ENCODE results near the gene SLC25A36.

Gene SLC25A36, protein sequence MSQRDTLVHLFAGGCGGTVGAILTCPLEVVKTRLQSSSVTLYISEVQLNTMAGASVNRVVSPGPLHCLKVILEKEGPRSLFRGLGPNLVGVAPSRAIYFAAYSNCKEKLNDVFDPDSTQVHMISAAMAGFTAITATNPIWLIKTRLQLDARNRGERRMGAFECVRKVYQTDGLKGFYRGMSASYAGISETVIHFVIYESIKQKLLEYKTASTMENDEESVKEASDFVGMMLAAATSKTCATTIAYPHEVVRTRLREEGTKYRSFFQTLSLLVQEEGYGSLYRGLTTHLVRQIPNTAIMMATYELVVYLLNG

DNA sequence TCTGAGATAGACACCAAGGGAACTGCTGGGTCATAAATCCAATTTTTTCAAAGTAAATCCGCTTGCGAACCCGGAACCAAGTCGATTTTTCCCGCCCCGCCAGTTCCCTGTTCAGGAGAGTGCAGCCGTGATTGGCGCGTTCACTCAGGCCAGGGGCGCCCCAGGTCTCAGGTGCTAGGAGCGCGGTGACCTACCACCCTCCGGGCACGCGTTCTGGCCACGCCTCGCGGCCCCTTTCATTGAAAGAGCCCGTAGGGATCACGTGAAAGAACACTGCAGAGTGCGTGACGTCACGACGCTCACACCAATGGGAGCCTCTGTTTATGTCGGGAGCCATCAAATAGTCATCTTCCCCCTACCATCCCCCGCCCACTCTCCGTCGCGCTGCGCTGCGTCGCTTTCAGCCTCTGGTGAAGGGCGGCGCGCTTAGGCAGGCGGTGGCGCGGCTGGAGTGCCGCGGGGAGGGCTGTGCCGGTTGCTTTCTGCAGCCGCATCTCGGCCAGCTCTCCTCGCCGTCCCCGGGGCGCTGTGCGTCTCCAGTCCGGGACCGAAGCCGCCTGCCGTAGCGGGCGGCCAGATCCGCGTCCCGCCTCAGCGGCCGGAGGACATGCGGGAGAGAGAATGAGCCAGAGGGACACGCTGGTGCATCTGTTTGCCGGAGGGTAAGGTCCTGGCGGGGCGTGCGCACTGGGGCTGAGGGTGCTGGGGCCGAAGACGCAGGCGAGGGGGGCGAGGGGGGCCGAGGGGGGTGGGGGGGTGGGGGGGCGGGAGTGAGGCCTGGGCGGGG, at the start of gene SLC25A36:
Gene SLC25A36, plus strand, starts transcription at position 403 of the 787 bp plus-strand sequence. Its CDS starts 219 bp downstream, at position 622.
- peak; percentile 96 for DNase-seq

DNA sequence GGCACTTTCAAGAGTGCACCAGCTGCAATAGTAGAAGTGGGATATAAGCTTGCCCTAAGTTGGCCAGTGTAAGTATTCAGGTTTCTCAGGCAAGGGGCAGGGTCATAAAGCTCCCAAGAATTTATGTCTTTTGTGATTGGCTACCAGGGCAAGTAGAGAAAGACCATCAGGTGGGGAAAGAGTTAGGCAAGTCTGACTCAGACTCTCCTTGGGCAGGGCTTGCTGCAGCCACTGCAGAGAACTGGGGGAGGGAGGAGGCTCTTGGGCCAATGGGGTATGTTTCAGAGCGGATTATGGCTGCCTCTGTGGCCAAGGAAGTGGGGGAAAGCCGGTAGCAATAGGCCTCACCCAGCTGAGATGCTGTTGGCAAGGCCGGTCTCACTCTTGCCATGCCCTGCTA, 44.6 kb upstream of the SLC25A36 start:
- DNase-seq = no peak

DNA sequence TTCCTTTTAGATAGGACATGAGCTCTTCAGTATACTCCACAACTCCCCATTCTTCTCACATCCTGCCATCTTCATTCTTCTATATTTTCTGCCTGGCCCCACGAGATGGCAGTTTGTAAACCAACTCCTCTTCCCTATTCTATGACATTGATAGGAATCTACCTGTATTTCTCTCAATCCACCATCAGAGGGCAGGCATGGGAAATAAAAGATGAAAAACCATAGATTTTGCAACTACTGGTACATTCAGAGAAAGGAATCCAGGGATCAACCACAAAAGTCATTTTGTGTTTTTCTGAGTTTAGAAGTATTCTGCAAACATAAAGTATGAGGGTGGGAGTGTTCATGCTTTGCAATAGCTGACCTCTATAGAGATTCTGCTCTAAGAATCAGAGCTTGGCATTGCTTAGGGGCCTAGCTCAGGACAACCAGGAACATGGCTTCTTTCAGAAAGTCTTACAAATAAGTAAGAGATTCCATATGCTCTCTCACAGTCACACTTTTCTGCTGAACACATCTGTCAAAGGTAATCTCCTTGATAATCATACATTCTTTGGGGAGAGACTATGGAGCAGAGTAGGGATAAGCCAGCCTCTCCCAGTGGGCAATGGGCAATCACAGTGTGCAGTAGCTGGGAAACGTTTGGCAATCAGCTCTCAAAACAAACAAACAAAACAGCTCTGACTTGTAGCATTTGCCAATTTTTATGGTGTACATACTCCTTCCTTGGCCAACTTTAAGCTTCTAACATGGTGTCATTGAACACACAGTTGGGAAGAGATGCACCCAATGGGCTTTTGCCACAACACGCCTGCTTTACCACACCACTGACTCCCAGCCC, 43.1 kb upstream of the SLC25A36 start:
- DNase-seq = peak; percentile 59

DNA sequence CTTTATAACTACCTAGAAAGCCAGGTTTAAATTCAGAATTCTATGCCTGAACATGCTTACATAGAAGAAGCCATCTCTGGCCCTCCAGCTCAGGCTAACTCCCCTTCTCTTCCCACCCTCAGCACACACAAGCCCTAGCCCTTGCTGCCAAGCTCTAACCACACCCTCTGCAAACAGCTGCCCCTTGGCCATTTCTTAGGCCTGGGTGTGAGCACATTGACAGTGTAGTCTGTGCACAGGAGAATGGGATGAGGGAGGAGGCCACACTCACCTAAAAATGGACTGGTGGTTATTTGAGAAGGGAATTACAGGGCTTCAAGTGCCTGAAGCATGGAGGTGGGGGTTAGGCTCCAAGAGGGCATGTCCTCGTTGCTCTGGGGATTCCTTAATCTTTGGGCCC, 42.3 kb upstream of the SLC25A36 start:
- no peak for DNase-seq

DNA sequence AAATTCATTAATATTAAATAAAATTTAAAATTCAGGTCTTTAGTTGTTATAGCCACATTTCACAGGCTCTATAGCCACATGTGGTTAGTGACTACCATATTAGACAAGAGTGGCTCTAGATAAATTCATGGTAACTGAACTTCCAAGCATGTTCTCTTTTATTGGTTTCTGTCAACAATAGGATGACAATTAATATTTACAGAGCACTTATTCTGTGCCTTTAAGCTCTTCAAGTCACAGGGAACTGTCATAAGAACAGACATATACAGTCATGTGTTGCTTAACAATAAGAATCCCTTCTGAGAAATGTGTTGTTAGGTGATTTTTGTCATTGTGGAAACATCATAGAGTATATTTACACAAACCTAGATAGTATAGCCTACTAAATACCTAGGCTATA, 38.8 kb upstream of the SLC25A36 start:
- DNase-seq = no peak

DNA sequence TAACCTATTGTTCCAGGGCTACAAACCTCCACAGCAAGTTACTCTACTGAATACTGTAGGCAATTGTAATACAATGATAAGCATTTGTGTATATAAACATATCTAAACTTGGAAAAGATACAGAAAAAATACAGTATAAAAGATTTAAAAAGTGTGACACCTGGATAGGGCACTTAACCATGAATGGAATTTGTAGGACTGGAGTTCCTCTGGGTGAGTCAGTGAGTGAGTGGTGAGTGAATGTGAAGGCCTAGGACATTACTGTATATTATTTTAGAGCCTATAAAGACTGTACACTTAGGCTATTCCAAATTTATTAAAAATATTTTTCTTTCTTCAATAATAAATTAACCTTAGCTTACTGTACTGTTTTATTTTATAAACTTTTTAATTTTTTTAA, 38.4 kb upstream of the SLC25A36 start:
- DNase-seq = no peak

DNA sequence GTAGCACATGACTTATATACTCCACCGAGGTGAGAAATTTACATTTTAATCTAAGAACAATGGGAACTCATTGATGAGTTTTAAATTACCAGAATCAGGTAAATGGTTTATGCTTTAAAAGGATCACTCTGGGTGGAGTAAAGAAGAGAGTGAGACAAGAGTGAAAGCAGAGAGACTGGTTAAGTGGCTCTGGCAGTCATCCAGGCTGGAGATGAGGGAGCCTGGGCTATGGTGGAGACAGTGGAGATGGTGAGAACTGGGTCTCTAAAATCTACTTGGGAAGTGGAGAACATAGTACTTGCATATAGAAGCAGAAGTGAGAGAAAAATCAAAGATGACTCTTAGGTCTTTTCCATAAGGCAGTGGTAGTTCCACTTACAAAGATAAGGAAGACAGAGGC, 37.1 kb upstream of the SLC25A36 start:
- peak; percentile 10 for DNase-seq

DNA sequence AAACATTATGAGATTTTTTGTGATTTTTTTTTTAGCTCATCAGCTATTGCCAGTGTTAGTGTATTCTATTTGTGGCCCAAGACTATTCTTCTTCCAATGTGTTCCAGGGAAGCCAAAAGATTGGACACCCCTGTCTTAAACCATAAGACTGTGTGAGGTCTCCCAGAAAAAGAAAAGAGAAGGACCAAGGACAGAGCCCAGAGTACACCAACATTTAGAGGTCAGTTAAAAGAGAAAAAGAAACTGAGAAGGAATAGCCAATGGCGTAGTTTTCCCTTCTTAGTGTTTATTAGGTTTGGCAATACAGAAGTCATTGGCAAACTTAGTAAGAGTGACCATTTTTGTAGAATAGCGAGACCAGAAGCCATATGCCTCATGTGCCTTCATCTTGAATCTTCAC, 36.1 kb upstream of the SLC25A36 start:
- no peak for DNase-seq

DNA sequence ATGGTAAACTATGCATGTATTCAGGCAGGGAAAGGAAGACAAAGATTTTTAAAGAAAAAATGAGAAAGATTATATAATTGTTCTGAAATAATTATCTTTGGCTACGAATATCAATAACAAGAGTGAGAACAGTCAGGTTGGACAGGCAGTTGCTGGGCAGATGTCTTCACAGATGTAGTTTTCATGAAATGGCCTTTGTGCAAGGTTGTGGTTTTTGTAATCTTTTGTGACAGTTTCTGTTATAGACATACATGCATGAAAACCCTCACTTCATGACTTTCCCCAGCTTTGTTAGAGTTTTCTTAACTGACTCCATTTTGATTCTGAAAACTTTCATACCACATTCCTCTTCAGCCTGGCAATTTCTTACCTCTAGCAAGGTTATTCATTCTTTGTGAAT, 34.9 kb upstream of the SLC25A36 start:
- DNase-seq = no peak

DNA sequence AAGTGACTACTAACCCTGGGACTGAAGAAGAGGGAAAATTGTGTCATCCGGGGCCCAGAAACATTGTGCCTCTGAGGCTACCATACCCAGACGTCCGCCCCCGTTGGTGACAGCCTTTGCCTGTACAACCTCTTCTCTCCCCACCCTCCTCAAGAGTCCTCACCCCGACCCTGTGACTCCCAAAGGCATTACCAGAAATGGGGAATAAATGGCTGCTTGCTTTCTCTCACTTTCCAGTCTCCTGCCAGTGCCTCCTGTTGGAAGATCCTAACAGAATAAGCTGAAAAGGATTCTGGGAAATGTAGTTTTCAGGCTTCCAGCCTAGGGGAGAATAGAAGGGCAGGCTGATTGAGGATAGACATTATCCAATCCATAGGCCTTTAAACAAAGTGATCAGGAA, 30.8 kb upstream of the SLC25A36 start:
- no peak for DNase-seq

DNA sequence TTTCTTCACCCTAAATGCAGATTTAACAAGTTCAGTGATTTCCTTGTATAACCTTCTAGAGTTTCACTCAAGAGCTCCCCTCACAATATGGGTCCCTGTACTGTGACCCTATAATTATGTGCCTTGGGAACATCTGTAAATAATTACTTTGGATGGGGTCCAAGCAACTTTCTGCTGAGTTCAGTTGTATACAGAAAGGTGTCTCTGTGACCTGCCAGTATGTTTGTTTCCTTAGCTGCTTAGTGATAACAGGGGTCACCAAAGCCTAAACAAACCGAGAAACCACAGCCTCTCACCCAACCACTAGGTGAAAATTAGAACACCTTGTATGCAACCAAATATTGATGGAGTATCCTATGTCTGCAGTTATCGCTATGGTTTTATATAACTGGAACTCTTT, 29.8 kb upstream of the SLC25A36 start:
- peak; percentile 76 for DNase-seq

DNA sequence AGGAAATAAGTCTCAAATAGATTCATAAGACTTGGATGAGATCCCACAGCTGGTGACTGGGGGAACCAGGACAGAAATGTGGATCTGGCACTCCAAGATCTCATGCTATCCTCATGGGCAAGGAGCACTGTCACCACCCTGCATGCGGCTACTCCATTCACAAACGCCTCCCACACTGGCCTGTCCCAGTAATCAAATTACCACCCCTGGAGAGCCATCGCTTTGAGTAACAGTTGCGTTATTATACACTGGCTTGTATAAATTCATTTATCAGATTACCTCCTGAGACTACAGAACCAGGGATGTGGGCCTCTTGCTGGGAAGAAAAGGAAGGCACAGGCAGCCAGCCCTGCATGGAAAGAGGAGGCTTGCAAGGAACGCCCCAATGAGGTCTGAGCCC, 27.9 kb upstream of the SLC25A36 start:
- DNase-seq = no peak

DNA sequence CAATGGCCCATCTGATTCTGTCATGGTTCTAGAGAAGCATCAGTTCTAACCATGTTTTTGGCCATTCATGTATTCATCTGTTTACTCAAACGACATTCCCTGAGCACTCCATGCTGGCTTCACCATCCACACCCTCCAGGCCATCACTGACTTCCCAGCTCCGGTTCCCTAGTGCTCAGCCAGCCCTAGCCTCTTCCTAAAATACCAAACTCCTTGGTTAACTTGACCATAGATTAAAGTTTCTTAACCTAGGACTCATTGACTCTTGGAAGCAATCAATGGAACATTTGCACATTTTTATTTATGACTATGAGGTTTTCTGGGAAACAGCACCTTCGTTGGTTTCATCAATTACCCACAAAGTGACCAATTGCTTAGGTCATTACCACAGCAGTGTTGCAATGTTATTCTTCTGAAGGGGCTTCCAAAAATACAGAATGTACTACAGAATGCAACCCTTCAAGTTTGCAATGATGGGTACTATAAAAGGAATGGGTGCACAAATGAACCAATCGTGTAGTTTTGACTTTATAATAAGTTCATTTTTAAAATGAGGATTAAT, 27.2 kb upstream of the SLC25A36 start:
- DNase-seq = no peak

DNA sequence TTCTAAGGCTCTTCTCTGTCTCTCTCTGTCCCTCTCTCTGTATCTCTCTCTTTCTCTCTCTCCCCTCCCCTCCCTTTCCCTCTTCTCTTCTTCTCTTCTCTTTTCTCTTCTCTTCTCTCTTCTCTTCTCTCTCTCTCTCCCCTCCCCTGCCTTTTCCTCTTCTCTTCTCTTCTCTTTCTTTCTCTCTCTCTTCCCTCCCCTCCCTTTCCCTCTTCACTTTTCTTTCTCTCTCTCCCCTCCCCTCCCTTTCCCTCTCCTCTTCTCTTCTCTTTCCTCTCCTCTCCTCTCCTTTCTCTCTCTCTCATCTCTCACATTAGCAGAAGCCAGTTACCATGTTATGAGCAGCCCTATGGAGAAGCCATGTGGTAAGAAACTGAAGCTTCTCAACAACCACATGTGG, 25.0 kb upstream of the SLC25A36 start:
- DNase-seq = no peak

DNA sequence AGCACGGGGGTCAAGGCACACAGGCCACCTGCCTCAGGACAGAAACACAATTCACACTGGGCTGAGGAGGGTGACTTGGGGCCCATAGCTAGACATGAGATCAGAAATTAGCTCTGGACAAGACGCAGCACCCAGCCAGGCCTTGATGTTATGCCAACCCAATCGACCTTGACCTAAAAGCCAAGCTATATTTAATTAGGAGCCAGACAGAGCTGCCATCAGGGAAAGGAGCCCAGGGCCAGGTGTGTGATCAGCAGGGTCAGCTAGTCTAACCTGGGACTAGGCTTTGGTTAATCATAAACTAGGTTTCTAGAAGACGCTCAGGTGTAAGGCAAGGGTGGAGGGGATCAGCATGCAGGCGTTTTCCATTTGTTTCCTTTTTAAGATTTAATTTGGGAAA, 23.9 kb upstream of the SLC25A36 start:
- DNase-seq = no peak

DNA sequence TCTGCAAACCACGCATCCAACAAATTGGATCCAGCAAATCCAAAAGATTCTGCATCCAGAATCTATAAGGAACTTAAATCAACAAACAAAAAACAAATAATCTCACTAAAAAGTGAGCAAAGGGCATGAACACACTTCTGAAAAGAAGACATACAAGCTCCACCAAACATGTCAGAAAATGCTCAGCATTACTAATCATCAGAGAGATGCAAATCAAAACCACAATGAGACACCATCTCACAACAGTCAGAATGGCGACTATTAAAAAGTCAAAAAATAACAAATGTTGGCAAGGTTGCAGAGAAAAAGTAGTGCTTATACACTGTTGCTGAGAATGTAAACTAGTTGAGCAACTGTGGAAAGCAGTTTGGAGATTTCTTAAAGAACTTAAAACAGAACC, 21.6 kb upstream of the SLC25A36 start:
- no peak for DNase-seq

DNA sequence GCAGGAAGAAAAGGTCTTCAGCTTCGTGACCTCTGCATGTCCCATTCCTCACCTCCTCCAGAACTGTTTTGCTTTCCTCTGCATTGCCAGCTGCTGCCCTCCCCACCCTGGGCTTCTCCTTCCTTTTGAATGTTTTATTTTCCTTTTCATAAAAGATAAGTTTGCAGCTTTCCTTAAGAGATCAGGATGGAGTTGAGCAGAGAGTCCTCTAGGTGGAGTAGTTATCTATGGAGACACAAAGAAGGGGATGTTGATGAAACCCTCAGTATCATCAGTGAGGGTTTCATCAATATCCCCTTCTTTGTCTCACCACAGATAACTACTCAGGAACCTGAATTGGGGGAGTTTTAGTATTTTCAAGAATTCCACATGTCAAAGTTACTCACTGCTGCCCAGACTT, 19.0 kb upstream of the SLC25A36 start:
- DNase-seq = no peak

DNA sequence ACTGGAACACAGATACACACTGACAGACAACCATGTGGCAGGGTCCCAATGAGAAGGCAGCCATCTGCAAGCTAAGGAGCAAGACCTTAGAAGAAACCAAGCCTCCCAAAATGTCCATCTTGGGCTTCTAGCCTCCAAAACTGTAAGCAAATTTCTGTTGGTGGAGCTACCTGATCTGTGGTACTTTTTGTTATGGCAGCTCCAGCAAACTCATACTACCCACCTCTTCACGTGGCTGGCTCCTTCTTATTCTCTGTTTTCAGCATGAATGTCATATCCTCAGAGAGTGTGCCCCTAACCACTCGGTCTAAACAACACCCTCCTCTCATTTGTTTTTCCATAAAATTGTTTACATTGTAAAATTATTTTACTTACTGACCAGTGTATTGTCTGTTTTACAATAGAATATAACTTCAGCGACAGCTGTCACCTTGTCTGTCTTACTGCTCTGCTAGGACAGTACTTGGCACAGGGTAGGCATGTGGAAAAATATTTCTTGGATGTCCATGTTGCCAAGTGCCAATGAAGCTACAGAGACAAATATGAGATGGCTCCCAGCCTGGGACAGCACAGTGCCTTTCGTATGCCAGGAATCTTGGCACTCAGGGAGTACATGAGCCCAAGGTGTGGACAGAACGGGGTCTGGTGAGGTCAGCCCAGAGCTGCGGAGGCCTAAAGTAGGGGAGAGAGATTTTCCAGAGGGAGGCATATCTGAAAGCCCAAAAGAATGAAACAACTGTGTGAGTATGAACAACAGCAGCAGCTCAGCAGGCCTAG, 17.4 kb upstream of the SLC25A36 start:
- no peak for DNase-seq

DNA sequence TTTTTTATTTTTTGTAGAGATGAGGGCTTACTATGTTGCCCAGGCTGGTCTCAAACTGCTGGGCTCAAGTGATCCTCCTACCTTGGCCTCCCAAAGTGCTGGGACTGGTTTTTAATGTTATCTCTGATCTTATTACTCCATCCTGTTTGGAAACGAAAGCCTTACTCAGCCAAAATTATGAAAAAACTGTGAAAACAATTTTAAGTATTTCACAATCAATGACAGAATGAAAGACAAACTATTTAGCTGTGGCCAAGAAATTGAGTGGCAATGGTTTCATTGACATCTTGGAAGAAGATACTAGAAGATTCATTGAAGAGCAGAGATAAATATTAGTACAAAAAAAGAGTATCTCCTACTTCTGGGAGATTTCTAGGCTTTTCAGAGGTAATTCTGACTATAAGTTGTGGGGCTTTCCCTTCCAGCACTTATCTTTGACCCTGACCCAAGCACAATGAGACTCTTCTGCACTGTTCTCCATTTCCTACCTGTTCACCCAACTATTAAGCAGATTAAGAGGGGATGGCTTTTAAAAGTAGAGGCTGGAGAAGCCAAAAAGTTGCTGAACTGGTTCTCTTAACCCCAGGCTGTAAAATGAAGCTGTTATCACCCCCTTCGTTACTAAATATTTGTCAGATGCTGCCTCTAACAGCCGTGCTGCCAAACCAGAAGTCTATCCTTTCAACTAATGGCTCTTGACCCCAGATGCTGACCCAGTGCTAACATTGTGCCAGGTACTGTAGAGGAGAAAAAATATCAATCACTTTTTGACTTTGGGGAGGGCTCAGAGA, 14.2 kb upstream of the SLC25A36 start:
- DNase-seq = peak; percentile 31

DNA sequence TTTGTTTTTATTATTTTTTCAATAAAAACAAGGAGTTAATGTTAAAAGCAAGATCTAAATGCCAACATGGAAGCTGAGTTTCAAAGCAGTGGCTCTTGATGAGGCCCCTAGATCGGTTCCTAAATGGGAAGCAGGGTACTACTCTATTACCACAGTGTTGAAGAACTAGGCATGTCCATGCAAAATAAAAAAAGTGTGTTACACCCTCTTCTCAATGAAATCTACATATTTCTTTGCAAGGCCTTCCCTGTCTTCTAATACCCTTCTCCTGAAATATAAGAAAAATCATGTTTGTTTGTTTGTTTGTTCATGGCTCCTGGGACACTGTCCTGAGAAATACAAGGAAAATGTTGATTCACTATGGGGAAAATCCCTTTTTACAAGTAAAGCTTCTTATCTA, 12.2 kb upstream of the SLC25A36 start:
- DNase-seq = no peak

DNA sequence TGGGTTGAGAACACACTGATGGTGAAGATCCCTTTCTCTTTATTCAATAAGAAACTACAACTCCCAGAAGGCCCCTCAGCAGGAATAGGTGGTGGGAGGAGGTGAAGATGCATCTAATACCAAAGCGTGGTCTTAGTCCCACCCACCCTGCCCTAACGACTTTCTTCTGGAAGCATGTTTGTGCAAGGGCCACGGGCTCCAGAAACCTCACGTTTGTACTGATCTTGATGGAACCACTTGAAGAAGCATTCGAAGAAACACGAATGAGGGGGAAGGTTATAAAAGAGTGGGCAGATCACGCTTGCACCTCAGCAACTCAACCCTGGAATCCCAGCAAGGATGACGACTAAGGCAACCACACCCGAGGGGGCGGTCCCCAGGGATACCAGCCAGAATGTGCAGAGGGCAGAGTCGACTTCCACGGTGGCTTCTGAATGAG, 10.6 kb upstream of the SLC25A36 start:
- DNase-seq = no peak

DNA sequence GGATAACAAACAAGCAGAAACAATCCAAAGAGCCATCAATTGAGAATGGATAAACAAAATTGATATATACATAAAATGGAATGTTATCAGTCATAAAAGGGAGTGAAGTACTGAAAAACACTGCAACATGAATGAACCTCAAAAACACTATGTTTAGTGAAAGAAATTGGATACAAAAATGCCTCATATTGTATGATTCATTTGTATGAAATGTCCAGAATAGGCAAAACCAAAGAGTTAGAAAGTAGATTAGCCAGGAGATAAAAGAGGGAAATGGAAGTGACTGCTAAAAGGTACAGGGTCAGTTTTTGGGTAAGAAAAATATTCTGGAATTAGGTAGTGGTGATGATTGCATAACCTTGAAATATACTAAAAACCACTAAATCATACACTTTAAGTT, 9.8 kb upstream of the SLC25A36 start:
- DNase-seq = no peak

Data from DMS79 treated with DMSO at 0.1 percent for 48 hours (cell line).